Activated T-helper 17 cell treated with anti-CD3 and anti-CD28 coated beads, Interleukin-2, amount 50 U/mL, for 72 hours (primary cell): ENCODE data around the gene TGM3. TPM values are rescaled to one million over a fixed set of nuclear protein-coding genes. Genes with fewer than 3 reads are reported as not detected.

Source experiments
- ATAC-seq: fragments of 150-1000 bp; cut with Tn5 transposase; replicated peaks from 2 replicates; pipeline ENCODE4 v1.10.0; 2021; ENCODE audit warnings: mild to moderate bottlenecking, moderate library complexity
- H3K27ac Mint-ChIP-seq: one replicate; pipeline ENCODE4 v1.8.0; 2022; ENCODE audit warnings: mixed read lengths
- H3K27me3 Mint-ChIP-seq: one replicate; pipeline ENCODE4 v1.8.0; 2022; ENCODE audit warnings: mixed read lengths
- H3K36me3 Mint-ChIP-seq: one replicate; pipeline ENCODE4 v1.8.0; 2022; ENCODE audit warnings: low read depth, mild to moderate bottlenecking, mixed read lengths
- H3K4me1 Mint-ChIP-seq: one replicate; pipeline ENCODE4 v1.8.0; 2022; ENCODE audit warnings: mixed read lengths
- H3K4me3 Mint-ChIP-seq: one replicate; pipeline ENCODE4 v1.8.0; 2022; ENCODE audit warnings: mild to moderate bottlenecking, mixed read lengths
- H3K9me3 Mint-ChIP-seq: one replicate; pipeline ENCODE4 v1.8.0; 2022; ENCODE audit warnings: mixed read lengths
- total RNA-seq, 2 donors: library from RNA; stranded (reverse); gene quantifications; one replicate each; pipeline ENCODE4 v1.2.3, GENCODE V29; 2022

The TGM3 gene
- total RNA-seq, 2 donors from 2014 or later: 0.16 TPM; not detected in 1

DNA sequence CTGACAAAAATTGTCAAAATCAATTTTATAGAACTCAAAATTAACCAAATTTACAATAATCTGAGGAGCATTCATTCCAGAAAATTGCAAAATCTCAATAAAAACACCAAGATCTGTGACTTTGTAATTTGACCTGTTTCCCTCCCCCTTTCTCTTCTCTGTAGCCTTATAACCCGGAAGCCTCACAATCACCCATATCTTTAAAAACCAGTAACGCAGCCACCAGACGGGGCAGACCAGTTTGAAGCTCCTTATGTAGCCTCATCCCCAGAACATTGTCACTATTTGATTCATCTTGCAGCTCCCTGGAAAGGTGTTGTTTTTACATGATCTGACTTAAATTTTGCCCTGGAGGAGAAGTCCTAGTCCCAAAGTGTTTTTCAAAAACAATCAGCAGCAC lies 57.4 kb downstream of the TGM3 start:
- ATAC-seq: no peak
- no peak overlapping the region for H3K4me3 Mint-ChIP-seq
- H3K36me3 Mint-ChIP-seq: no peaks in the 10 kb centered on the region
- no peak overlapping the region for H3K27ac Mint-ChIP-seq
- H3K27me3 Mint-ChIP-seq: peaks cover 4% of the 10 kb centered on the region
- no peaks in the 10 kb centered on the region for H3K4me1 Mint-ChIP-seq
- no peaks in the 10 kb centered on the region for H3K9me3 Mint-ChIP-seq

DNA sequence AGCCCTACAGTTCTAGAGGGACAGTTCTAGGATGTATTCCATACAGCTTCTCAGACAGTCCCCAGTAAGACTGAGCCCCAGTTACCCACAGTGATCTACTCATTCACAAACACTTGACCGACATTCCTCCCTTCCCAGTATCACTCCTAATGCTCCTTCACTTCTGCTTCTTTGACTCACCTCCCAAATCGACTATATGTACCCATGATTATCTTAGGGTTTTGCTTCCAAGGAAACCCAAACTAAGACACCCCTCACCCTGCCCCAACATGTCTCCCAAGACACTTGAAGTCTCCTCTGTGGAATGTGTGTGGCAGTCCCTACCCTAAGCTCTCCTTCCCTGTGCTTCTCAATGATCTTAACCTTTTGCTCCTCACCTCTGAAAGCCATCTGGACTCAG lies 61.3 kb downstream of the TGM3 start:
- no peak overlapping the region for H3K4me3 Mint-ChIP-seq

DNA sequence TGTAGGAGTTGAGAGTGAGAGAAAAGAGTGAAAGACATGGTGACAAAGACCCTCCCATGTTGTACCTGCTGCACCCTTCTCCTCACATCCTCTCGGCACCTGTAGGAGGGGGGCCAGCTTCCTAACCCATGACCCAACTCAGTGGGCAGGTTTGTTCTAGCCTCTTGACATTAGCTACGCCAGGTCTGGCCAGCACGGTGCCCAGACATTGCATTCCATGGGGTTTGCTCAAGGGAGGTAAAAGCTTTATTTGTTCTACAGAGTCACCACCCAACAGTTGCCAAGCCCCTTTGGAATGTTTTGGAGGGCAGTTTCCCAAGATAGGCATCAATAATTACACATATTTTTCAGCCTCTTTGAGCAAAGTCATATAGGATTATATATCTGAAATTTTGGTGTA lies 62.2 kb downstream of the TGM3 start:
- no peaks in the 10 kb centered on the region for H3K4me1 Mint-ChIP-seq
- no peaks in the 10 kb centered on the region for H3K36me3 Mint-ChIP-seq
- no peak overlapping the region for H3K27ac Mint-ChIP-seq
- H3K9me3 Mint-ChIP-seq: peaks cover 20% of the 10 kb centered on the region
- H3K27me3 Mint-ChIP-seq: peaks cover 7% of the 10 kb centered on the region
- H3K4me3 Mint-ChIP-seq: no peak overlapping the region
- ATAC-seq: no peak

More for the DNA sequence above, 61.3 kb downstream of the TGM3 start:
- no peaks in the 10 kb centered on the region for H3K36me3 Mint-ChIP-seq
- no peaks in the 10 kb centered on the region for H3K4me1 Mint-ChIP-seq
- H3K27ac Mint-ChIP-seq: no peak overlapping the region
- peaks cover 7% of the 10 kb centered on the region for H3K27me3 Mint-ChIP-seq
- peaks cover 20% of the 10 kb centered on the region for H3K9me3 Mint-ChIP-seq
- ATAC-seq: no peak

DNA sequence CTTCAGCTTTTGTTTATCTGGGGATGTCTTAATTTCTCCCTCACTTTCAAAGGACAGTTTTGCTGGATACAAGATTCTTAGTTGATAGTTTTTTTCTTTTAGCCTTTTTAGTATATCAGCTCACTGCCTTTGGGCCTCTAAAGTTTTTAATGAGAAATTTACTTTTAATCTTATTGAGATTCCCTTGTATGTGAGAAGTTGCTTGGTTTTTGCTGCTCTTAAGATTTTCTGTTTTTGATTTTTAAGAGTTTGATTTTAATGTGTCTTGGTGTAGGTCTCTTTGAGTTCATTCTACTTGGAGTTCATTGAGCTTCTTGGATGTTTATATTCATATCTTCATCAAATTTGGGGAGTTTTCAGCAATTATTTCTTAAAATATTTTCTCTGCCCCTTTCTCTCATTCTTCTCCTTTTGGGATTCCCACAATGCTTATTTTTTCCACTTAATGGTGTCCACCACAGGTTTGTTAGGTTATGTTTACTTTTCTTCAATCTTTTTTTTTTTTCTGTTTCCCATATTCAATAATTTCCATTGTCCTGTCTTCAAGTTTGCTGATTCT lies 65.3 kb downstream of the TGM3 start:
- no peaks in the 10 kb centered on the region for H3K4me1 Mint-ChIP-seq
- no peak overlapping the region for H3K4me3 Mint-ChIP-seq
- H3K36me3 Mint-ChIP-seq: no peaks in the 10 kb centered on the region
- H3K27me3 Mint-ChIP-seq: peaks cover 9% of the 10 kb centered on the region
- no peak overlapping the region for H3K27ac Mint-ChIP-seq
- peaks cover 20% of the 10 kb centered on the region for H3K9me3 Mint-ChIP-seq
- no peak for ATAC-seq

DNA sequence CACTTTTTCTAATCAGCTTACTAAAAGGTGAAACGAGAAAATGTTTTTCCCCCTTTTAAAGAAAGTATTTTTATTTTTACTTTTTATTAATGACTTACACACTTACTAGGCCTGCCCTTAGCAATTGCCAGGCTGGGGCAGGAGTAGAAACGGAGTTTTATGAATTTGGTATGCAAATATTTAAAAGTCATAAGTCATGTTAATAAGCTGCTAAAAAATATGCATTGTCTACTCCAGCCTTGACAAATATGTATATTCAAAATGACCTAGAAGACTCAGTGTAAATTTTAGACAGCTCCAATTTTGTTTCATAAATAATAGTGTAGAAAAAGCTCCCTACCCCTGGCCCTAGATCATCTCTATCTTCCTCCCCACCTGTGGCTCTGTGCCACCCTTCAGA lies 67.4 kb downstream of the TGM3 start:
- H3K27me3 Mint-ChIP-seq: peaks cover 12% of the 10 kb centered on the region
- no peaks in the 10 kb centered on the region for H3K4me1 Mint-ChIP-seq
- peaks cover 20% of the 10 kb centered on the region for H3K9me3 Mint-ChIP-seq
- no peak overlapping the region for H3K4me3 Mint-ChIP-seq
- no peak overlapping the region for H3K27ac Mint-ChIP-seq
- ATAC-seq: no peak
- no peaks in the 10 kb centered on the region for H3K36me3 Mint-ChIP-seq

DNA sequence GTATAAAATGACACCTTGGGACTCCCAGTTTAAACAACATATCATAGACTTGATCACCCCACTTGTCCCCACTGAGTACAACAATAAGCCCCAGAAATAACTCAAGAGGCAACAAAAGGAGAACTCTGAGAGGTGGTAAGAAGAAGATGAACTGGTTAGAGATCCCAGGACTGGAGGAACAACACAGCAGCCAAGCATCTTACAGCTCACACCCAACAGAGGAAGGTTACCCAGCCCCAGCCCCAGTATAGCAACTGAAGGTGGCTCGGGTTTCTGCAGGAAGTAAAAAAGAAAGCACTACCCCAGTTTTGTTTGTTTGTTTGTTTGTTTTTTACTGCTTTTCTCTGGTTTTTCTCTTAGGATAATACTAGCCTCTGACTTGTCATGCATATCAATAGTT lies 67.8 kb downstream of the TGM3 start:
- no peak overlapping the region for H3K27ac Mint-ChIP-seq
- H3K9me3 Mint-ChIP-seq: peaks cover 22% of the 10 kb centered on the region
- peaks cover 16% of the 10 kb centered on the region for H3K27me3 Mint-ChIP-seq
- H3K36me3 Mint-ChIP-seq: no peaks in the 10 kb centered on the region
- no peaks in the 10 kb centered on the region for H3K4me1 Mint-ChIP-seq
- ATAC-seq: no peak
- H3K4me3 Mint-ChIP-seq: no peak overlapping the region

DNA sequence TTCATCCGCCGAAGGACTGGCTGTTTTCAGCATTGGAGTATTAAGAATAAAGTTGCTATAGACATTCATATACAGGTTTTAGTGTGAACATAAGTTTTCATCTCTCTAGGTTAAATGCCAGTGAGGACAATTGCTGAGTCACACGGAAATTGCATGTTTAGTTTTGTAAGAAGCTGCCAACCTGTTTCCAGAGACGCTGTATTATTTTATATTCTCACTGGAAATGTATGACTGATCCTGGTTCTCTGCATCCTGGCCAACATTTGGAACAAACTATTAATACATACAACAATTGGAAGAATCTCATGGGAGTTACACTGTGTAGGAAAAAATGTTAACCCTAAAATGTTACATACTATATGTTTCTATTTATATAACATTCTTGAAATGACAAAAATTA lies 68.2 kb downstream of the TGM3 start:
- Mint-ChIP-seq H3K27me3 (peaks cover 17% of the 10 kb centered on the region), H3K27ac (no peak overlapping the region), H3K36me3 (no peaks in the 10 kb centered on the region), H3K9me3 (peaks cover 26% of the 10 kb centered on the region), H3K4me1 (no peaks in the 10 kb centered on the region), H3K4me3 (no peak overlapping the region)
- no peak for ATAC-seq

DNA sequence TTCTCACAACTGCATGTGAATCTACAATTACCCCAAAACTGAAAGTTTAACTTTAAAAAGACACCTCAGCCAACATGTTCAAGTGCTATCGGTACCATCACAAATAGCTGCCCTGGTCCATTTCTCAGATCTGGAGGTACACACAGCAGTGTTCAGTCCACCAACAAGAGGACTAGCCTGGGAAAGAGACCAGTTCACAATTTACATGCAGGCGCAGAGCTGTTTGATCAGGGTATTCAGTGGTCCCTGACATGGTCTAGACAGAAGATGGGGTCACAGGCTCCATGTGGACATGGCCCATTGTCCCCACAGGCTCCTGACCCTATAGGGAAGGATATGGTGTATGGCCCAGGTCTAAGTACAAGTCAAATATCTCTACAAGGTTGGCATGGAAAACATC lies 69.3 kb downstream of the TGM3 start:
- H3K4me3 Mint-ChIP-seq: no peak overlapping the region
- H3K9me3 Mint-ChIP-seq: peaks cover 22% of the 10 kb centered on the region
- ATAC-seq: no peak
- no peak overlapping the region for H3K27ac Mint-ChIP-seq
- no peaks in the 10 kb centered on the region for H3K4me1 Mint-ChIP-seq
- H3K27me3 Mint-ChIP-seq: peaks cover 17% of the 10 kb centered on the region
- no peaks in the 10 kb centered on the region for H3K36me3 Mint-ChIP-seq

DNA sequence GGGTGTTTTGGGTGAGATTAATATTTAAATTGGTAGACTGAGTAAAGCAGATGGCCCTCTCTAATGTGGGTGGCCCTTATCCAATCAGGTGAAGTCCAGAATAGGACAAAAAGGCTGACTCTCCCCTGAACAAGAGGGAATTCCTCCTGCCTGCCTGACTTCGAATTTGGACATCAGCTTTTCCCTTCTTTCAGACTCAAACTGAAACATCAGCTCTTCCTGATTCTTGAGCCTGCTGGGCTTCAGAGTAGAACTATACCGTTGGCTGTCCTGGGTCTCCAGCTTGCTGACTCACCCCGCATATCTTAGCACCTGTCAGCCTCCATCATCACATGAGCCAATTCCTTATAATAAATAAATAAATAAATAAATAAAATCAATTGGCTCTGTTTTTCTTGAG lies 69.9 kb downstream of the TGM3 start:
- Mint-ChIP-seq H3K4me3 (no peak overlapping the region), H3K27ac (no peak overlapping the region), H3K9me3 (peaks cover 20% of the 10 kb centered on the region), H3K36me3 (no peaks in the 10 kb centered on the region), H3K27me3 (peaks cover 21% of the 10 kb centered on the region), H3K4me1 (no peaks in the 10 kb centered on the region)
- ATAC-seq: no peak

DNA sequence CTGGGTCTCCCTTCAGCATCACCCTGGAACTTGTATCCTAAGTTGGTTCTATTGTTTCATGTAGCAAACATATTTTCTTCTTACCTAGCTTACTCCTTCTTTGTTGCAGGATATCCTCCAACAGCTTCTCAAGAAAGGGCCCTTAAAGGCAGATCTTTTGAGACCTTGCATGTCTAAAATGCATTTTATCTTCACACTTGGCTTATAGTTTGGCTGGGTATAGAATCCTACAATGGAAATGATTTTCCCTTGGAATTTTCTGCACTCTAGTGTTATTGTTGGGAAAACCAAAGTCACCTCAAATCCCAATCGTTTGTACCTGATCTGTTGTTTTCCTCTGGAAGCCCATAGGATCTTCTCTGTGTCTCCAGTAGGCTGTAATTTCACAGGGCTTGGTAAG lies 72.8 kb downstream of the TGM3 start:
- Mint-ChIP-seq H3K4me1 (no peaks in the 10 kb centered on the region), H3K9me3 (peaks cover 8% of the 10 kb centered on the region), H3K27ac (no peak overlapping the region), H3K27me3 (peaks cover 35% of the 10 kb centered on the region), H3K36me3 (no peaks in the 10 kb centered on the region), H3K4me3 (no peak overlapping the region)
- no peak for ATAC-seq

DNA sequence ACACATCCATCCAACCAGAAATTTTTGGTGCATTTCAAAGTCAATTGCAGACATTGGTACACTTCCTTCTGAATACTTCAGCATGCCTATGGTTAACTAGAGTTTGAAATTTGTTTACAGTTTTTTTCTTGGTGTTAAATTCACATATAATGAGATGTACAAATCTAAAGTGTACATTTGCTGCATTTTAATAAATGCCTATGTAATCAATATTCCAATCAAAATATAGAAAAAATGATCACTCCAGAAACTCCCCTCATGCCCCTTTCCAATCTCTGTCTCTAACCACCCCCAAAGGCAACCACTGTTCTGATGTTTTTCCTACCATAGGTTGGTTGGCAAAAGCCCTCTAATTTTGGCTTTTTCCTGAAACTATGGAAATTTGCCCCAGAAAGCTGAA lies 77.3 kb downstream of the TGM3 start:
- Mint-ChIP-seq H3K4me1 (no peaks in the 10 kb centered on the region), H3K4me3 (no peak overlapping the region), H3K9me3 (peaks cover 8% of the 10 kb centered on the region), H3K27me3 (peaks cover 30% of the 10 kb centered on the region), H3K36me3 (no peaks in the 10 kb centered on the region), H3K27ac (no peak overlapping the region)
- no peak for ATAC-seq

DNA sequence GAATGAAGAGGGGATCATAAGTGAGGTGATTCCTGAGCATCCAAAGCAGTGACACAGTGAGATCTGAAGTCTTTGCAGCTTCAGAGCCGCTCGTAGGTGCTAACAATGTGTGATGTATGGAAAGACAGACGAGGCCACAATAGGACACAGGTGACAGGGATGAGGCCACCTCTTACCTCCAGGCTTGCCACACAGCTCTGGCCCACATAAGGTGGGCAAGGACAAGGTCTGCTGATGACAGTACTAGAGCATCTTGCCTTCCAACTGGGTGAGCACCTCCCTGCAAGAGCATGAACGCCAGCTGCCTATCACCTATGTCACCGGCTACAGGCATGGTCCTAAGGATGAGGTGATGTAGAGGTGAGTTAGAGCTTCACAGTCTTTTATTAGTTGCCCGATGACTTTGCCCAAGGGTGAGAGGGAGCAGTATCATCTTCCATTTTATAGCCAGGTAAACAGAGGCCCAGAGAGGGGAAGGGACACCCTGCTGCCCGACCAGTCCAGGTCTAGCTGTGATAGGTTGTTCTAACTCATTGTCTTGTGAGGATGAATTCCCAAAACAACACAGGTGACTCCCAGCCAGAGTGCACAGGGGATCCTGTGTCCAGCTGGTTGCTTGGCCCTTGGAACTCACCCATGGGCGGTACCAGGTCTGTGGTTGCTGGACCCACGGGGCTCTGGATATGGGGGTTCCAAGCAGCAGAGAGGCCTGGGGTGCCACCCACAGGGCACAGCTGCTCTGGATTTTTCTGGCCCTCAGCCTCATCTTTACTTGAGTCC lies 78.7 kb downstream of the TGM3 start:
- H3K4me3 Mint-ChIP-seq: no peak overlapping the region
- ATAC-seq: no peak
- H3K27ac Mint-ChIP-seq: no peak overlapping the region
- no peaks in the 10 kb centered on the region for H3K36me3 Mint-ChIP-seq
- H3K27me3 Mint-ChIP-seq: peaks cover 21% of the 10 kb centered on the region
- peaks cover under 1% of the 10 kb centered on the region for H3K4me1 Mint-ChIP-seq
- H3K9me3 Mint-ChIP-seq: no peaks in the 10 kb centered on the region

DNA sequence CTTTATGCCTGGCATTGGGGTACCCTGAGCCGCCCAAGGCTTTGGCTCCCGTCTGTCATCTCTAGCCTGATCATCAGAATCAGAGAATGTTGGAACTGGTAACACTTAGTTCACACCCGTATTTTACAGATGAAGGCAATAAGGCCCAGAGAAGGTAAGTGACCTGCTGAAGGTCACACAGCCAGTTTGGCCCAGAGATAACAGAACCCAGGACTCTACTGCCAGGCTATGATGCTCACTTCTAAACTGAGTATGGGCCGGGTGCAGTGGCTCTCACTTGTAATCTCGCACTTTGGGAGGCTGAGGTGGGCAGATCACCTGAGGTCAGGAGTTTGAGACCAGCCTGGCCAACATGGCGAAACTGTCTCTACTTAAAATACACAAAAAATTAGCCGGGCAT lies 83.1 kb downstream of the TGM3 start:
- Mint-ChIP-seq H3K4me1 (peaks cover 13% of the 10 kb centered on the region), H3K27me3 (peaks cover 2% of the 10 kb centered on the region), H3K9me3 (no peaks in the 10 kb centered on the region), H3K36me3 (no peaks in the 10 kb centered on the region), H3K4me3 (peak overlapping the region; percentile 48), H3K27ac (peak overlapping the region; percentile 81)
- no peak for ATAC-seq

DNA sequence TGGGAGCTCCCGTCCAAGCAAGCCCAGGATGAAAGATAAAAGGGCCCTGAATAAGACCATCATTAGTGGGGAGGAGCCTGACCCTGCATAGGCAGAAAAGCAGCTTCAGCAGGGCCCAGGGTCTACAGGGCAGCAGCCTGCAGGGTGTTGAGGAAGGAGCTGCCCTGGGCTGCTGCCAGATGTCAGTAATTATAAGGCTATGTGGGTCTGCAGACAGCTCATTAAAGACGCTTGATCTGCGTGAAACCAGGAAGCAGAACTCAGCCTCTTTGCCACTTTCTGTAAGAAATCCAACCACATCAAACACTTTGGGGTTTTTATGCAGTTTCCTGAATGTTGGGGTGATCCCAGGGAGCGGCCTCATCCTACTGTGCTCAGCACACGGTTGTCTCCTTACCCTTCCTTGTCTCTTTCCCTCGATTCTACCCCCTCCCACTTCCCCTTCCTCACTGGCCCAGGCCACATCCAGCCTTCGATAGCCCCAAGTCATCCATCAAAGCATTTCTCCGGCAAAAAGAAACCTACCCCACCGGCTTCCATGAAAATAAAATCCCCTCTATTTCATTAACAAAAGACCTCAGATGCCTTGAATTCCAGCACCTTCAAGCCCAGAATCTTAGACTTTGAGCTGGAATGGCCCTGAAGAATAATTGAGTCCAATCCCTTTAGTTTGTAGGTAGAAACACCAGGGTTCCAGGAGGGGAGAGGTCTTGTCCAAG lies 83.9 kb downstream of the TGM3 start:
- Mint-ChIP-seq H3K27ac (peak overlapping the region; percentile 81), H3K27me3 (no peaks in the 10 kb centered on the region), H3K36me3 (no peaks in the 10 kb centered on the region), H3K9me3 (no peaks in the 10 kb centered on the region), H3K4me1 (peaks cover 13% of the 10 kb centered on the region), H3K4me3 (peak overlapping the region; percentile 48)
- ATAC-seq: peak; percentile 93

DNA sequence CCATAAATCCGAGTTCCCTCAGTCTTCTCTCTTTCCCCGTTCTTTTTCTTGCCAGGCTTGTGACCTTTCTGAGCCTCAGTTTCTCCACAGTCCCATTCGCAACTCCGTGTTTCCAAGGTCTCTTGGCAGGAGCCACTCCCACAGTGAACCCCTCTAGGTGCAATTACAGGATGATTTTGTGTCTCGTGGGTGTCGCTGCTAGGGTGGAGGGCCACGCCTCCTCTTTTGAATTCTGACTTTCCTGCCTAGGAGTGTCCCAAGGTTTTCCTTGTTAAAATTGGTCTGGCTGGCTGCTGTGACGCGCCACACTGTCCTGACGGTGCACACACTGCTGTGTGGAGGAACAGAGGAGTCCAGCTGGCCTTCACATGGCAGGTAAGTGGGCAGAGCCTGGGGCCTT lies 84.8 kb downstream of the TGM3 start, which contains the start of gene TGM6:
Gene TGM6, plus strand, starts transcription at position 301 of the 400 bp plus-strand sequence. Its CDS starts 68 bp downstream, at position 369.
- peak within 1 kb of the TSS; percentile 48 for H3K4me3 Mint-ChIP-seq
- H3K4me1 Mint-ChIP-seq: peaks cover 13% of the 10 kb centered on the region
- no peaks in the 10 kb centered on the region for H3K36me3 Mint-ChIP-seq
- no peaks in the 10 kb centered on the region for H3K9me3 Mint-ChIP-seq
- no peaks in the 10 kb centered on the region for H3K27me3 Mint-ChIP-seq
- no peak for ATAC-seq
- H3K27ac Mint-ChIP-seq: peak within 1 kb of the TSS; percentile 81
